ENCODE data around the gene GPR18.
A peak's percentile ranks its signal among the peaks of the same experiment; 100 is the strongest.

Gene GPR18

GRCh38 chr13:99258210-99258860 is at the start of gene GPR18:
Gene GPR18, minus strand, starts transcription at chr13:99258379. Its CDS starts 2,507 bp downstream, at chr13:99255872.
- no peak for DNase-seq

GRCh38 chr13:99307648-99308339 is 49.6 kb upstream of the GPR18 start:
- DNase-seq, result peak; percentile 17

- DNase-seq, result no peak
These were observed 49.1 kb upstream of the GPR18 start, which contains the start of gene GPR183 for GRCh38 chr13:99307247-99307646. Gene GPR183, minus strand, starts transcription at chr13:99307399. Its CDS starts 11,254 bp downstream, at chr13:99296145.

- DNase-seq, result no peak
These were observed 47.4 kb upstream of the GPR18 start for GRCh38 chr13:99305566-99305965.

GRCh38 chr13:99305158-99305557 is 47.0 kb upstream of the GPR18 start:
- DNase-seq, result no peak

GRCh38 chr13:99304541-99304940 is 46.4 kb upstream of the GPR18 start:
- no peak for DNase-seq

GRCh38 chr13:99303863-99304521 is 45.8 kb upstream of the GPR18 start:
- no peak for DNase-seq

GRCh38 chr13:99302637-99303505 is 44.7 kb upstream of the GPR18 start:
- DNase-seq, result no peak

GRCh38 chr13:99301913-99302636 is 43.9 kb upstream of the GPR18 start:
- no peak for DNase-seq

GRCh38 chr13:99301056-99301838 is 43.1 kb upstream of the GPR18 start:
- DNase-seq, result no peak

- DNase-seq, result peak; percentile 99
These were observed 41.8 kb upstream of the GPR18 start for GRCh38 chr13:99299920-99300341.

GRCh38 chr13:99299256-99299919 is 41.2 kb upstream of the GPR18 start:
- DNase-seq, result no peak

- DNase-seq, result no peak
These were observed 39.9 kb upstream of the GPR18 start for GRCh38 chr13:99298056-99298455.

- DNase-seq, result no peak
These were observed 39.2 kb upstream of the GPR18 start for GRCh38 chr13:99297331-99297730.

GRCh38 chr13:99296398-99296797 is 38.2 kb upstream of the GPR18 start:
- DNase-seq, result no peak

- DNase-seq, result no peak
These were observed 37.5 kb upstream of the GPR18 start for GRCh38 chr13:99295488-99296252.

GRCh38 chr13:99294958-99295357 is 36.8 kb upstream of the GPR18 start:
- no peak for DNase-seq

GRCh38 chr13:99294198-99294597 is 36.0 kb upstream of the GPR18 start:
- DNase-seq, result no peak

GRCh38 chr13:99293178-99293577 is 35.0 kb upstream of the GPR18 start:
- no peak for DNase-seq

GRCh38 chr13:99290894-99291293 is 32.7 kb upstream of the GPR18 start:
- DNase-seq, result no peak

Data from DMS79 (cell line).